Fibroblast of mammary gland (primary cell): ENCODE results near the gene CNTRL.
A peak's percentile ranks its signal among the peaks of the same experiment; 100 is the strongest.

ENCODE experiments used
- DNase-seq: peaks from one replicate; pipeline ENCODE4 v3.0.0-alpha.2; 2010; ENCODE audit warnings: low read depth
- H3K4me3 ChIP-seq: 2 replicates; pipeline ENCODE4 v1.5.1; 2011; ENCODE audit warnings: low read depth, mild to moderate bottlenecking, low read length, moderate library complexity; ENCODE audit not compliant: control insufficient read depth
- CTCF ChIP-seq: conservative IDR thresholded peaks from 2 replicates; pipeline ENCODE4 v1.5.1; 2011; ENCODE audit warnings: low read depth, low read length, inconsistent platforms; ENCODE audit not compliant: control insufficient read depth, insufficient read depth

The CNTRL gene

GRCh38 chr9:121199921-121200320 lies 125.2 kb downstream of the CNTRL start:
- TF ChIP-seq CTCF = no peak
- peak overlapping the region; percentile 77 for H3K4me3 ChIP-seq
- no peak for DNase-seq

GRCh38 chr9:121200356-121200755 lies 125.6 kb downstream of the CNTRL start:
- no peak for TF ChIP-seq CTCF
- H3K4me3 ChIP-seq = peak overlapping the region; percentile 77
- DNase-seq = no peak

GRCh38 chr9:121201045-121201737 lies 126.4 kb downstream of the CNTRL start:
- peak overlapping the region; percentile 77 for H3K4me3 ChIP-seq
- no peak for DNase-seq
- no peak for TF ChIP-seq CTCF

GRCh38 chr9:121201738-121202533 lies 127.2 kb downstream of the CNTRL start, which contains the start of gene RAB14:
Gene RAB14, minus strand, starts transcription at chr9:121201869. Its CDS starts 8,457 bp downstream, at chr9:121193412.
- peak; percentile 45 for TF ChIP-seq CTCF
- peak; percentile 95 for DNase-seq
- H3K4me3 ChIP-seq = peak within 1 kb of the TSS; percentile 77

GRCh38 chr9:121204121-121204520 lies 129.4 kb downstream of the CNTRL start:
- H3K4me3 ChIP-seq = no peak overlapping the region
- TF ChIP-seq CTCF = no peak
- DNase-seq = no peak

- TF ChIP-seq CTCF = no peak
- H3K4me3 ChIP-seq = no peak overlapping the region
- no peak for DNase-seq
Observed at GRCh38 chr9:121204611-121205010, 129.9 kb downstream of the CNTRL start.
